T-helper 17 cell (primary cell): ENCODE data around the gene ARFGEF2. TPM values are rescaled to one million over a fixed set of nuclear protein-coding genes. Genes with fewer than 3 reads are reported as not detected.

ENCODE experiments used
- ATAC-seq: fragments of 150-1000 bp; cut with Tn5 transposase; 2 replicates; pipeline ENCODE4 v1.10.0; 2021; ENCODE audit warnings: mild to moderate bottlenecking, moderate library complexity
- DNase-seq, 3 donors: peaks; one replicate each; pipeline versions ENCODE4 v3.0.0 to v3.0.0-alpha.2; 2020 to 2021
- H3K9me3 ChIP-seq: one replicate; pipeline ENCODE4 v1.7.0; 2013; ENCODE audit warnings: low read length, mild to moderate bottlenecking; ENCODE audit not compliant: control insufficient read depth, poor library complexity, severe bottlenecking
- H3K27ac Mint-ChIP-seq: one replicate; pipeline ENCODE4 v1.8.0; 2022; ENCODE audit warnings: mild to moderate bottlenecking, moderate library complexity, mixed read lengths
- H3K27me3 Mint-ChIP-seq: one replicate; pipeline ENCODE4 v1.8.0; 2022; ENCODE audit warnings: mixed read lengths
- H3K36me3 Mint-ChIP-seq: one replicate; pipeline ENCODE4 v1.8.0; 2022; ENCODE audit warnings: low read depth, mixed read lengths
- H3K4me1 Mint-ChIP-seq: one replicate; pipeline ENCODE4 v1.8.0; 2022; ENCODE audit warnings: mild to moderate bottlenecking, mixed read lengths
- H3K4me3 Mint-ChIP-seq: one replicate; pipeline ENCODE4 v1.8.0; 2022; ENCODE audit warnings: mild to moderate bottlenecking, moderate library complexity, mixed read lengths
- total RNA-seq, 4 donors: library from RNA in 2 of 4; stranded (reverse) in 2 of 4; gene quantifications; one replicate each; pipeline ENCODE4 v1.2.3 and lab custom pipeline; 2022 to 2026

ARFGEF2 gene
- total RNA-seq, 2 donors from 2014 or later: 24.1 to 24.7 TPM

DNA sequence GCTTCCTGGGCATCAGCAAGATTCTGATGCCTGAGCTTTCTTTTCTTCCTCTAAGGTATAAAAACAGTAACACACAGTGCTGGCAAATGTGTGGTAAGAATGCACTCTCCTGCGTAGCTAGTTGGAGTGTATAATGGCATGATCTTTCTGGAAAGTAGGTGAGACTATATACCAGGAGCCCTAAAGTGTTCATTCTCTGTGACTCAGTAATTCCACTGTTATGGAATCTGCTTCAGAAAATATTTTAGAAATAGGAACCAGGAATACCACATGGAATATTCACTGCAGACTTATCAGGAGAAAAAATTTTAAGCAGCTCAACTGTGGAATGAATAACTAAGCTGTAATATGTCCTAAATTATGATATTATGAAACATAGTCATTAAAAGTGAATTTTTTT, 107.7 kb downstream of the ARFGEF2 start:
- Mint-ChIP-seq H3K4me3 (no peak overlapping the region), H3K27me3 (no peaks in the 10 kb centered on the region), H3K27ac (no peak overlapping the region), H3K36me3 (peaks cover 7% of the 10 kb centered on the region), H3K4me1 (no peaks in the 10 kb centered on the region)
- no peak for ATAC-seq
- DNase-seq: no peak
- no peaks in the 10 kb centered on the region for H3K9me3 ChIP-seq

DNA sequence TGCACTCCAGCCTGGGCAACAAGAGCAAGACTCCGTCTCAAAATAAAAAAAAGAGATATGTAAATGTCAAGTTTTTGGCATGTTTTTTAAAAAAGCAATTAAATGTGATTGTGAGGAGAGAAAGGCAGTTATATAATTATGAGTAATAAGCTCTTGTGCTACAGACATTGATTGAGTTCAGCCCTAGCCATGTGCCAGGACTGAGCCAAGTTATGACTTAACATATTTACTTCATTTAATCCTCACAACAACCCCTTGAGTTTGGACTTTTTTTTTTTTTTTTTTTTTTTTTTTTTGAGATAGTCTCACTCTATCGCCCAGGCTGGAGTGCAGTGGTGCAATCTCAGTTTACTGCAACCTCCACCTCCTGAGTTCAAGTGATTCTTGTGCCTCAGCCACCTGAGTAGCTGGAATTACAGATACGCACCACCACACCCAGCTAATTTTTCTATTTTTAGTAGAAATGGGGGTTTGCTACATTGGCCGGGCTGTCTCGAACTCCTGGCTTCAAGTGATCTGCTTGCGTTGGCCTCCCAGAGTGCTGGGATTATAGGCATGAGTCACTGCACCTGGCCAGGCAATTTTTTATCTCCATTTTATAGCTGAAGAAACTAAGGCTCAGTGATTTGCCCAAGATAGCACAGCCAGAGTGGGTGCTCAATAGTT, 109.6 kb downstream of the ARFGEF2 start:
- no peak for ATAC-seq
- no peak for DNase-seq
- no peaks in the 10 kb centered on the region for H3K4me1 Mint-ChIP-seq
- peaks cover 4% of the 10 kb centered on the region for H3K36me3 Mint-ChIP-seq
- no peak overlapping the region for H3K4me3 Mint-ChIP-seq
- H3K27ac Mint-ChIP-seq: no peak overlapping the region
- no peaks in the 10 kb centered on the region for H3K27me3 Mint-ChIP-seq
- no peaks in the 10 kb centered on the region for H3K9me3 ChIP-seq

DNA sequence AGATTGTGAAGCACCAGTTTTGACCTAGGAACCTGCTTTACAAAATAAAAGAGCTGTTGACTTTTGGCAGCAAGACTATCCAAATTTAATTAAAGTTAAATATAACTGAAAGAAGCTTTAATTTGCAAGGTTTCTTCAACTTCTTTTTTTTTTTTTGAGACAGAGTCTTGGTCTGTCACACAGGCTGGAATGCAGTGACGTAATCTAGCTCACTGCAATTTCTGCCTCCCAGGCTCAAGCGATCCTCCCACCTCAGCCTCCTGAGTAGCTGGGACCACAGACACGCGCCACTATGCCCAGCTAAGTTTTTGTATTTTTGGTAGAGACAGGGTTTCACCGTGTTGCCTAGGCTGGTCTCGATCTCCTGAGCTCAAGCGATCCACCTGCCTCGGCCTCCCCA, 110.9 kb downstream of the ARFGEF2 start:
- no peak overlapping the region for H3K27ac Mint-ChIP-seq
- DNase-seq: no peak
- H3K36me3 Mint-ChIP-seq: peaks cover 4% of the 10 kb centered on the region
- no peaks in the 10 kb centered on the region for H3K27me3 Mint-ChIP-seq
- H3K4me3 Mint-ChIP-seq: no peak overlapping the region
- H3K4me1 Mint-ChIP-seq: no peaks in the 10 kb centered on the region
- no peak for ATAC-seq
- no peaks in the 10 kb centered on the region for H3K9me3 ChIP-seq

DNA sequence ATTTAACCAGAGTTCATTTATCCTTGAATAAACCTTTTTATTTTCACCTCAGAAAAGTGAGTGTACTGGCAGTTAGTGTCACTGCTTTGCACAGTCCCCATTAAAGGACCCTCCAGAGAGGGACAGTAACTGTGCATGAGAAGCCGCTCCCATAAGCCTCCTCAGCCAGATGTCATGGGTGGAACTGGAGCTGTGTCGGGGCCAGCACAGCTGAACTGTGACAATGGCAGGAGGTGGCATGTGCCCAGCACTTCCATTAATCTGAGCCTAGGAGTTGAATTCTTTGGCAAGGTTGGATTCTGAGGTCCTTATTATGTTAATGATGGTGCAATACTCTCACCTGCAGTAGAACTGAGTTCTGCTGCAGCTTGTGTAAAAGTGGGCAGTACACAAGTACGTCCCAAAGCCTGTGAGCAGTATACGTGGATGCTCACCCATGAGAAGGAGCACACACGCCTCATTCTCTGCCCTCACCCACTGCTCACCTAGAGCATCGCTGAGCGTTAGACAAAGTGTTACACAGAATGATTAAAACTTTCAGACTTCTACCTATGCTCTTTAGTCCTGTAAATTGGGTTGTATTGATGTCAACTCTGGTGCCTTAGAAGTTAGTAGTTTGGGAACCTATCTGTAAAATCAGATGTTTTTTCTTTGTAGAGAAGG, 112.7 kb downstream of the ARFGEF2 start:
- Mint-ChIP-seq H3K27me3 (no peaks in the 10 kb centered on the region), H3K4me1 (peaks cover 7% of the 10 kb centered on the region), H3K27ac (no peak overlapping the region), H3K36me3 (peaks cover 4% of the 10 kb centered on the region), H3K4me3 (no peak overlapping the region)
- no peak for DNase-seq
- no peak for ATAC-seq
- no peaks in the 10 kb centered on the region for H3K9me3 ChIP-seq

DNA sequence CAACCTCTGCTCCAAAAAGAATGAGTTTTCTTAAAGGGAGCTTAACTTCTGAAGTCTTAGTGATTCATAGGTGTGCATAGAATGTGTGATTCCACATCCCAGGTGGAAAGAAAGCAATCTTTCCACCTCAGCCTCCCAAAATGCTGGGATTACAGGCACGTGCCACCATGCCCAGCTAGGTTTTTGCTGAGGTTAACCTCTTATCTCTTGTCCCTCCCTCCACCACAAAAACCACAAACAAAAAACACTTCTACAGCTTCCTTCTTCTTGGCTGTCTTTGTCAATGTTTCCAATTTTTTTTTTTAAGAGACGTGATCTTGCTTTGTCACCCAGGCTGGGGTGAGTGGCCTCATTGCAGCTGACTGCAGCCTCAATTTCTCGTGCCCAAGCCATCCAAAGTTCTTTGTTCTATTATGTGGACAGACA, 116.5 kb downstream of the ARFGEF2 start:
- no peak for DNase-seq
- peak overlapping the region; percentile 78 for H3K27ac Mint-ChIP-seq
- H3K4me3 Mint-ChIP-seq: peak overlapping the region; percentile 43
- no peaks in the 10 kb centered on the region for H3K36me3 Mint-ChIP-seq
- peaks cover 10% of the 10 kb centered on the region for H3K4me1 Mint-ChIP-seq
- H3K9me3 ChIP-seq: no peaks in the 10 kb centered on the region
- ATAC-seq: peak; percentile 55
- no peaks in the 10 kb centered on the region for H3K27me3 Mint-ChIP-seq

DNA sequence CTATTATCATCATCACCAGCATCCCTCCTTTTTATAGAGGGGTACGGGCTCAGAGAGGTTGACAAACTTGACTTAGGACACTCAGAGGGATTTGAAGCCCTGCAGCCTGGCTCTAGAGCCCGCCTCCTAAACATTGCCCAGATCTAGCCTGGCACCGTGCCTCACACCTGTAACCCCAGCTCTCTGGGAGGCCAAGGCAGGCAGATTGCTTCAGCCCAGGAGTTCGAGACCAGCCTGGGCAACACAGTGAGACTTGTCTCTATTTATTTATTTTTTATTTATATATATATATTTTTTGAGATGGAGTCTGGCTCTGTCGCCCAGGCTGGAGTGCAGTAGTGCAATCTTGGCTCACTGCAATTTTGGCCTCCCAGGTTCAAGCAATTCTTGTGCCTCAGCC, 118.3 kb downstream of the ARFGEF2 start:
- DNase-seq: no peak
- Mint-ChIP-seq H3K27ac (peak overlapping the region; percentile 21), H3K36me3 (no peaks in the 10 kb centered on the region), H3K4me3 (no peak overlapping the region), H3K27me3 (no peaks in the 10 kb centered on the region), H3K4me1 (peaks cover 10% of the 10 kb centered on the region)
- no peak for ATAC-seq
- H3K9me3 ChIP-seq: no peaks in the 10 kb centered on the region

DNA sequence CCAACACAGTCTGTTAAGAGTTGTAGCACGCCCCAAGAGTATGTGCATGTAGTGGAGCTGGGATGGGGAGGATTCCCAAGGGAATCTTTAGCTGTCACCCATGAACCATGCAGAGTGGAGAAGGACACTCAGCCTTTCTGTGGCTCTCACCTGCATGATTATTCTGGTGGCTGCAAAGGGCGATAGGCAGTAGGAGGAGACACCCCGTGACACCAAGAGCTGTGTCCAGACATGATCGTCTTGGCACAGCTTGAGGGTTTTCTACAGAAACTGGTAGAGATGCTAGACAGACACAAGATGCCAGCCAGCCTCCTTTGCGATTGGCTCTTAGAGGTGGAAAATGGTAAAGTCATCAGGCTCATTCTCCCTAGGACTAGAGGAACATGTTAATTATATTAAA, 121.5 kb downstream of the ARFGEF2 start:
- Mint-ChIP-seq H3K36me3 (no peaks in the 10 kb centered on the region), H3K27me3 (no peaks in the 10 kb centered on the region), H3K4me3 (no peak overlapping the region), H3K4me1 (peaks cover 24% of the 10 kb centered on the region), H3K27ac (no peak overlapping the region)
- ATAC-seq (no peak), DNase-seq (no peak)
- no peaks in the 10 kb centered on the region for H3K9me3 ChIP-seq

DNA sequence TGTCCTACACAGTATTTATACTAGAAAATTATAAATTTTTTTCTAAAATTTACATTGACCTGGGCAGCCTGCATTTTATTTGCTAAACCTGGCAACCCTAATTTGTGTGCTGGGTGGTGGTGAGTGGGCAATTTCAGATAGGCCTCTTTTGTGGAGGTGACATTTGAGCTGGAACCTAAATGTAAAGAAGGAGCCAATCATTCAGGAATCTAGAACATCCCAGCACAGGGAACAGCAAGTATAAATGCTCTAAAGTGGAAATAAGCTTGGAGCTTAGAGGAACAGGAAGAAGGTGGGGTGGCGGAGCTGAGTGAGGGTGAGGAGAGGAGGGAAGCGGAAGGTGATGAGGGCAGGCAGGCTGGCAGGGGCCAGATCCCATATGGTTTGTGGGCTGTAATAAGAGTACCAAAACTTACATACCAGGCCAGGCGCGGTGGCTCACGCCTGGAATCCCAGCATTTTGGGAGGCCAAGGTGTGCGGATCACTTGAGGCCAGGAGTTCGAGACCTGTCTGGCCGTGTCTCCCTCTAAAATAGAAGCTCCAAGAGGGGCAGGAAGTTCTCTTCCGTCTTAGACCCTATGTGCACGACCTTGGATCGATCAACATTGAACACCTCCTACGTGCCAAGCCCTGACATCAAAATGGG, 124.1 kb downstream of the ARFGEF2 start:
- peak overlapping the region; percentile 99 for H3K4me3 Mint-ChIP-seq
- DNase-seq (peak in 2 of 3 donors; percentile 7 to 14), ATAC-seq (no peak)

DNA sequence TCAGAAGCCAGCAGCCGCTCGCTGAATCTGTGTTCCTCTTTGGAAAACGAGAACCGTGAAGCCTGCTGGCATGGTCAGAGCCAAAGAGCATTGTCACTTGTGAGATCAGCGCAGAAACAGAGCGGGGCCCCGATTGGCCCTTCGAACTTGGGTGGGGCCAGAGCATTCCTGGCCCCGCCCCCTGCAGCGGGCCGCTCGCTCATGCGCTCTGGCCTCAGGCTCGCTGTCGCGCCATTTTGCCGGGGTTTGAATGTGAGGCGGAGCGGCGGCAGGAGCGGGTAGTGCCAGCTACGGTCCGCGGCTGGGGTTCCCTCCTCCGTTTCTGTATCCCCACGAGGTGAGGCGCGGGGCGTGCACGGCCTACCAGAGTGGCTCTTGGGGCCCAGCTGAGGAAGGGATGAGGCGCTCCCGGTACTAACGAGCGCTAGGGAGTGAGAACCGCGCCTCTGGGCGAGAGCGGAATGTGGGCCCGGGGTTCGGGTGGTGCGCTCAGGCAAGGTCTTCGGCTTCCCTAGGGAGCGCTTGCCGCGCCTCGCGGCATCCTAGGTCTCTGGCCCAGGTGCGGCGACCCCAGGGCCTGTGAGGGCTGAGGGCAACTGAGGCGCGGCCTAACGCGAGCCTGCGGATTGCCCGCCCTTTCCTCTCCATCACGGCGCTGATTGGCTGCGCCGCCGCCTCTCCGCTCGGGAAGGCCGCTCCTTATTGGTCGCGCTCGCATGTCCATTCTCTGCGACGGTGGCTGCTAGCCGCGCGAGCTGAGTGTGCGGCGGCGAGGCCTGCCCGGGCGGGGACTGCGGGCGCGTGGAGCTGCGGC, 124.8 kb downstream of the ARFGEF2 start, which contains the start of gene CSE1L:
Gene CSE1L (plus strand): TSS at position 226 of the 814 bp plus-strand sequence. CDS start 12,152 bp downstream, outside the sequence.
- H3K4me3 Mint-ChIP-seq: peak within 1 kb of the TSS; percentile 99
- no peaks in the 10 kb centered on the region for H3K36me3 Mint-ChIP-seq
- H3K27ac Mint-ChIP-seq: peak within 1 kb of the TSS; percentile 95
- no peaks in the 10 kb centered on the region for H3K9me3 ChIP-seq
- ATAC-seq (peak; percentile 90), DNase-seq (peak; percentile 90 to 93 (median 91))
- no peaks in the 10 kb centered on the region for H3K27me3 Mint-ChIP-seq
- peaks cover 23% of the 10 kb centered on the region for H3K4me1 Mint-ChIP-seq

More for the DNA sequence above, 124.1 kb downstream of the ARFGEF2 start:
- H3K9me3 ChIP-seq: no peaks in the 10 kb centered on the region
- peak overlapping the region; percentile 95 for H3K27ac Mint-ChIP-seq
- H3K27me3 Mint-ChIP-seq: no peaks in the 10 kb centered on the region
- H3K36me3 Mint-ChIP-seq: no peaks in the 10 kb centered on the region
- H3K4me1 Mint-ChIP-seq: peaks cover 23% of the 10 kb centered on the region

DNA sequence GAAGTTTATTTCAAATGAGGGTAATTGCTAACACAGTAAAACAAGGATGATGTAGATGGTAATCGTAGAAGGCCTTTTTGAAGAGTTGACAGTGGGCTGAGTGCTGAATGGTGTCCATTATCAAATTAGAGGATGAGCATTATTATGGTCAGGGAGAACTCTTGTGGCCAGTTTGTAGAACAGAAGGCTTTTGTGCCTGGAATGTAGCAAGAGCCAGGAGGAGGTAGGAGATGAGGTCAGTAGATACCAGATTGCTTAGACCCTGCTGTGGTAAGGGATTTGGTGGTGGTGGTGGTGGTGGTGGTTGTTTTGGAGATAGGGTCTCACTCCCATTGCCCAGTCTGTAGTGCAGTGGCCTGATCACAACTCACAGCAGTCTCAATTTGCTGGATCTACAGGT, 130.8 kb downstream of the ARFGEF2 start:
- ATAC-seq (no peak), DNase-seq (no peak)
- Mint-ChIP-seq H3K4me3 (no peak overlapping the region), H3K27me3 (no peaks in the 10 kb centered on the region), H3K36me3 (peaks cover 3% of the 10 kb centered on the region), H3K27ac (no peak overlapping the region), H3K4me1 (peaks cover 31% of the 10 kb centered on the region)
- no peaks in the 10 kb centered on the region for H3K9me3 ChIP-seq

DNA sequence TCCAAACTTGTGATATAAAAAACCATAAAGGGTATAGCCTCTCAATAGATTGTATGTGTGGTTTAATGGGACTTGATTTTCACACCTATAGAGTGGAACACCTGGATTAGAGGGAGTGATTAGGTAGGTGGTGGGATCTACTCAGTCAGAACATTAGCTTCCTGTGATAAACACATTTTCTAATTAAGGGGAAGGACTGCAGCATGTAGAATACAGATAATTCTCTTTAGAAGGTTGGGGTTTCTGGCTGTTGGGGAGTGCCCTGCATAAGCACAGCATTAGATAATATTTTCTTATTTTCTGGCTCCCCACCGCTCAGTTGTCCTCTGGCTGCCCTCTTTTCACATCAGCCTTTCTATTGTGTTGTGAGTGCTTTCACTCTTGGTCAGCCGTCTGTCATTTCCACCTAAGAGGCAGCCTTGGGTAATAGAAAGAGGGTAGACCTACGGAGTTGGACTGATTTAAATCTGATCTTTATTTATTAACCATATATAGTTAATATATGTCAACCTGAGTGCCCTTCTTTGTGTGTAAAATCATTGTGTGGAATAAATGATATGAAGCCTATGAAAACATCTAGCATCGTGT, 132.6 kb downstream of the ARFGEF2 start:
- no peaks in the 10 kb centered on the region for H3K27me3 Mint-ChIP-seq
- peak overlapping the region; percentile 53 for H3K27ac Mint-ChIP-seq
- H3K36me3 Mint-ChIP-seq: peaks cover 3% of the 10 kb centered on the region
- no peak for ATAC-seq
- peaks cover 20% of the 10 kb centered on the region for H3K4me1 Mint-ChIP-seq
- H3K4me3 Mint-ChIP-seq: no peak overlapping the region
- no peaks in the 10 kb centered on the region for H3K9me3 ChIP-seq
- DNase-seq: no peak

DNA sequence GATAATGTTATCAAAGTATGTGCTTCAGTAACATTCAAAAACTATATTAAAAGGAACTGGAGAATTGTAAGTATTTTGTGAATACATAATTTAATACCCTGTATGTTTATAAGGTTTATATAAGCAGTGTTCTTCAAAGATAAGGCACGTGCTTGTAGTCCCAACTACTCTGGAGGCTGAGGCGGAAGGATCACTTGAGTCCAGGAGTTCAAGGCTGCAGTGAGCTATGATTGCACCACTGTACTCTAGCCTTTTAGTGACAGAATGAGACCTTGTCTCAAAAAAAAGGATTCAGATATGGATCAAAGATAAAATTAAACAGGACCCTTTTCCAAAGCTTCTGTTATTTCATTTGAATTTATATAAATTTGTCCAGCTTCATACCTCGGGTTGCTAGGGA, 141.8 kb downstream of the ARFGEF2 start:
- H3K27me3 Mint-ChIP-seq: no peaks in the 10 kb centered on the region
- DNase-seq: no peak
- H3K36me3 Mint-ChIP-seq: no peaks in the 10 kb centered on the region
- no peak for ATAC-seq
- H3K27ac Mint-ChIP-seq: no peak overlapping the region
- no peaks in the 10 kb centered on the region for H3K9me3 ChIP-seq
- no peak overlapping the region for H3K4me3 Mint-ChIP-seq
- no peaks in the 10 kb centered on the region for H3K4me1 Mint-ChIP-seq
